Femur (tissue), 1 donor: ENCODE data around the gene DDX23.

Source experiments
- DNase-seq: peaks from one replicate; pipeline ENCODE4 v3.0.0-alpha.2; 2017

The DDX23 gene

GRCh38 chr12:48794870-48795269 is 57.1 kb downstream of the DDX23 start:
- no peak for DNase-seq

DNA sequence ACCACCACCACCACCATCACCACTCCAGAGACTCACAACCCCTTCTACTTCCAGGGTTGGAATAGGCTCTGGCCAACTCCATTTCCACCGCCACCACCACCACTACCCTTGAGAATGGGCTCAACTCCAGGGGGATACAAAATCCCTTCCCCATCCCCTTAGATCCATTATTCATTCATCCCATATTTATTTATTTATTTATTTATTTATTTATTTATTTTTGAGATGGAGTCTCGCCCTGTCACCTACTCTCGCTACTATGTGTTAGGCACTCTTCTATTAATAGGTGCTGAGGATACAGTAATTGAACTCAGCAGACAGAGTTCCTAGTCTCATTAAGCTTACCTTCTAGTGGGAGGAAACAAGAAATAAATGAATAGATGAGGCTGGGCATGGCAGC is 58.3 kb downstream of the DDX23 start:
- no peak for DNase-seq

- DNase-seq, result no peak
Observed at GRCh38 chr12:48789858-48790326, 62.1 kb downstream of the DDX23 start.

DNA sequence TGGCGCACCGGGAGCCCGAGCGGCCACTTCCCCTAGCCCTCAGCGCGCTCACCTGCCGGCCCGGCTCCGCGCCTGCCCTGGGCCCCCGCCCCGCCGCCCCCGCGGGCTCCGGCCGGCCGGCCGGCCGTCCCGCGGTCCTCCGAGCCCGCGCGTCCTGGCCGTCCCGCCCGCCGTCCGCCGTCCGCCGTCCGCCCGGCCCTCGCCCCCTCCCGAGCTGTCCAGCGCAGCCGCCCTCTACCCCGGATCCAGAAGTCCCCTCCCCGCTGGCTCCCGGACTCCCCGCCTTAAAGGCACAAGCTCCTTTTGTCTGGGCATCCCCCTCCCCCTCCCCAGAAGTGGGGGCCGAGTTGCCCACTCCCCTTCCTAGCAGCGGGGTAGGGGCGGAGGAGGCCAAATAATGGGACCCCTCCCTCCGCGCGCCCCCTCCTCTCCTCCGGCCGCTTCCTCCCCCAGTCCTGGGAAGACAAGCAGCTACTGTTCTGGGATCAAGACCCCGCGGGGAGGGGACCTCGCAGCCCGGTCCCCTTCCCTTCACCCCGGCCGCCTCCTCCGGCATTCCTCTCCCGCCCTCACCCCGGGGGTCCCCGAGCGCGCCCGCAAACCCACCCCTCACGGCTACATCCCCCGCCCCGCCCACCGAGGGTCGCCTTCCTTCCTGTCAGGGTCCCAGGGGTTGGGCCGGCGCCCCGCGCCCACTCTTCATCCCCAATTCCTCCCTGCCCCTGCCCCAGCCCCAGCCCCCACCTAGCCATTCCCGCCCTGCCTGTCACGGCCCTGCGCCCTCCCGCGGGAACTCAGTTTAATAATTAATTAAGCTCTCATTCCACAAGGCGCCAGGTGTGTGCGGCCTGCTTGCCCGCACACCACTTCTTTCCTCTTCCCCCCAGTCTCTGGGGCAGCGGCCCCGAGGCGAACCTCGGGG is 62.8 kb downstream of the DDX23 start, which contains the start of gene ADCY6:
Gene ADCY6 (minus strand): TSS at position 236 of the 922 bp plus-strand sequence. CDS start 5,655 bp downstream, outside the sequence.
- DNase-seq, result peak; percentile 90

DNA sequence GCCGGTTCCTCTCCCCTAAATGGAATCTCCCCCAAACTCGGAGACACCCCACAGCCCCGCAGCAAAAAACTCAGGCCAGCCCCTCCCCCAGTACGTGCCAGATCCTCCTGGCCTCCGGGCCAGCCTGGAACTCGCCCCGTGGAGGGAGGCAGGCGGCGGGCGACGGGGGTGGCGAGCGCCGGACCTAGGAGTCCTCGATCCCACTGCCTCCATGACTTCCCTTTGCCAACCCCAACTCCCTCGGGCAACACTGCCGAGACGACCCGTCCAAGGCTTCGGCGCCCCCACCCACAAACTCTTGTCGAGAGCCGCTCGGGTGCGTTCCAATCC is 63.5 kb downstream of the DDX23 start:
- DNase-seq, result no peak

DNA sequence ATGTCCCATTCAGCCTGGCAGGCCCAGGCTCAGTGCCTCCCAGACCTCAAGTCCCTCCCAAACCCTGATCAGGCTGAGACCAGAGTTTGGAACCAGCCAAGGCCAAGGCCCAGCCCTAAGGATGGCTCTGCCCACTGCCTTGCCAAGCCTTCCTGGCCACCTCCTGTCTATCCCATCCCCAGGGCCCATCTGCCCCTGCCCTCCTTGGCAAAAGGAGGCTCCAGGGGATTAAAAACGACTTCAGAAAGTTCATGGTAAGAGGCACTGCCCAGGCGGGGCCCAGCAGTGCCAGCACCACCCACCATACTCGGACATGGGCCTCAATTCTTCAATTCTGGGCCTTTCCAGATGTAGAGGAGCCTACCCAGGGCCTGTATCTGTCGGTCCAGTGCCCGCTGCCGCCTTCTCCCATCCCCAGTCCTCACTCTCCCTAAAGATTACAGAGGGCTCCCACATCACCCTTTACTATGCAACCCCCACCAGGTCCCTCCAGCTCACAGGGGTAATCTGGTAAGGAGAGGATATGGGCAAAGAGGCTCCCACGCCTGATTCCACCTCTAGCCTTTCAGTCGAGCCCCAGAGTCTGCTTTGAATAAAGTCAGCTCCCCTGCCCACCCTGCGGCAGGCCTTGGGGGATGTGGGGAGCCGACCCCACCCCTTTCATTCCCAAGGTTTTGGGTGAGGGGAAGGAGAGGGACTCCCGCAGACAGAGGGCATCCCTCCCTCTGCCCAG is 64.0 kb downstream of the DDX23 start:
- DNase-seq, result no peak

GRCh38 chr12:48786591-48787544 is 65.1 kb downstream of the DDX23 start:
- DNase-seq, result no peak

GRCh38 chr12:48783432-48783831 is 68.5 kb downstream of the DDX23 start:
- no peak for DNase-seq

DNA sequence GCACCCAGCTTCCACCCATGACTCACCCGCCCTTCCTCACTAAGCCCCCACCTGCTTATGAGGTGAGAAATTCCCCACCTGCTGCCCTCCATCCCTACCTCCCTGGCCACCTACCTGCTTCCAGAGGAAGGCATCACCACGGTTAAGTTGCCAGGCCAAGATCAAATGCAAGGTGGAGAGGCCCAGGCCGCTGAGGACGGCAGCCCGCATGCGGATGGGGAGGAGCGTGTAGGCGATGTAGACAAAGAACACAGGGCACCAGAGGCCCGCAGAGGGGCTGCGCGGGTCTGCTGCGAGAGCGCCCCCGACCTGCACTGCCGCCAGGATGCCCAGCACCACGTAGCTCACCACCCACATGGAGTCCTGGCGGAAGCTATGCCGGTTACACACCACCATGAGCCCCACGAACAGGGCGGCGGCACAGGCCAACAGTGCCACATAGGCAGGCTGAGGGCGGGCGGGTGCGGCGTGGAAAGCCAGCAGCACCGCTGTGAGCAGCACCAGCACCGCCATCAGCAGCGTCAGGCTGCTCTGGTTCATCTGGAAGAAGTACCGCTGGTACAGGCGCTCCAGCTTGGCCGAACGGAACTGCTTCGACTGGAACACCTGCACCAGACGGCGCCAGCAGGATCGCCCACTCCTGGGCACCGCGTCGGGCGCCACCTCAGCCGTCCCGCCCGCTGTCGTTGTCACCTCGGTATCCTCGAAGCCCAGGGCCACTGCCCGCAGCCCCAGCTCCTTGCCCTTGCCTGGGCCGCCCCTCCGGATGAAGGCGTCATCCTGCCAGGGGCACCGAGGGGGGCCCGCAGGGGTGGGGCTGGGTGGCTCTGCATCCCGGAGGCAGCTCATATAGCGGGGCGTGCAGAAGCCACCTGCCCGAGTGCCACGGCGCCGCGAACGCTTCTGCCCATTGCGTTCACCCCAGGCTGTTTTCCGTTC is 69.2 kb downstream of the DDX23 start:
- no peak for DNase-seq

GRCh38 chr12:48781750-48782456 is 70.1 kb downstream of the DDX23 start:
- no peak for DNase-seq

GRCh38 chr12:48780381-48781025 is 71.5 kb downstream of the DDX23 start:
- DNase-seq, result no peak

DNA sequence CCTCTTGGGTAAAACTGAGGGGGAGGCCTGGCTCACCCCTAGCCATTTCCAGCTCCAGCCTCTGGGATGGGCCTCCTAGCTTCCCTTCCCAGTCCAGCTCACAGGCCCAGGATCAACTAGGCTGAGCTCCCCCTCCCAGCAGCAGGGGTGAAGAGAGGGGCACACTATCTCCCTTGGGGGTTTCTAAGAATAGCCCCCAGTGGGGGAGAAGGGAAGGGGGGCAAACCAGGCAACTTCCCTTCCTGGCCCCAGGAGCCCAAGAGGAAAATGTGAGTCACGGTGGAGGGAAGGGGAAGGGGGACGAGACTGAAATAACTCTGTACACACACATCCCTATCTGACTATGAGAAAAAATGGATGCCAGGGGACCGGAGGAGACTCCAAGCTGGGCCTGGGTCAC is 72.1 kb downstream of the DDX23 start:
- DNase-seq, result peak; percentile 70
